HEK293 (cell line): Measurements from ENCODE around the gene MAPT.

Experiments used
- ZFHX2 ChIP-seq: fragments of 450-650 bp; formaldehyde crosslinking; conservative IDR thresholded peaks from 2 replicates; pipeline ENCODE4 v1.5.1; 2016; ENCODE audit warnings: missing biosample characterization, missing genetic modification characterization
- ZFP37 ChIP-seq: fragments of 450-650 bp; formaldehyde crosslinking; IDR thresholded peaks from 2 replicates; pipeline ENCODE4 v1.5.1; 2016; ENCODE audit warnings: missing biosample characterization, missing genetic modification characterization
- ZNF792 ChIP-seq: fragments of 450-650 bp; formaldehyde crosslinking; IDR thresholded peaks from 2 replicates; pipeline ENCODE4 v1.5.1; 2016; ENCODE audit warnings: missing biosample characterization, missing genetic modification characterization
- TF ChIP-seq, protein P1 (sequence below): fragments of 450-650 bp; formaldehyde crosslinking; IDR thresholded peaks from 2 replicates; pipeline ENCODE4 v1.5.1; 2016; ENCODE audit warnings: missing biosample characterization, missing genetic modification characterization
- TF ChIP-seq, protein P2 (sequence below): fragments of 450-650 bp; formaldehyde crosslinking; IDR thresholded peaks from 2 replicates; pipeline ENCODE4 v1.5.1; 2016; ENCODE audit warnings: missing biosample characterization, missing genetic modification characterization

DNA sequence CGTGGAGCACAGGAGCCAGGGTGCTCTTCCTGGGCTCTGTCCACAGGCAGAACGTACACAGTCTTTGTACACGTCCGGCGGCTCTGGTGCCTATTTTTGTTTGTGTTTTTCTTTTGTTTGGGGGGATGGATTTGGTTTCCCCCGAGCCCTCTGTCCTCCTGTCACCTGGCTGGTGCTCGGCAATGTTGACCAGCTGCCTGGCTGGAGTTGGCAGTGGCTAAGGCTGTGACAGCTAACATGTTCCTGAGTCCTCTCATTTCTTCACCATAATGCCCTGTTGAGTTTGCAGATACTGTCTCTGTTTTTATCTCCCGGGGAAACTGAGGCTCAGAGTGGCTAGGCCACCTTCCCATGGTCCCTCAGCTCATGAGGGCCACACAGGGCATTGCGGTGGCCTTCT lies 25.7 kb downstream of the MAPT start:
- no peak for TF ChIP-seq ZFHX2 (tag by site-specific recombination)
- TF ChIP-seq ZFP37 (tag by site-specific recombination) = no peak
- TF ChIP-seq, protein P1, sequence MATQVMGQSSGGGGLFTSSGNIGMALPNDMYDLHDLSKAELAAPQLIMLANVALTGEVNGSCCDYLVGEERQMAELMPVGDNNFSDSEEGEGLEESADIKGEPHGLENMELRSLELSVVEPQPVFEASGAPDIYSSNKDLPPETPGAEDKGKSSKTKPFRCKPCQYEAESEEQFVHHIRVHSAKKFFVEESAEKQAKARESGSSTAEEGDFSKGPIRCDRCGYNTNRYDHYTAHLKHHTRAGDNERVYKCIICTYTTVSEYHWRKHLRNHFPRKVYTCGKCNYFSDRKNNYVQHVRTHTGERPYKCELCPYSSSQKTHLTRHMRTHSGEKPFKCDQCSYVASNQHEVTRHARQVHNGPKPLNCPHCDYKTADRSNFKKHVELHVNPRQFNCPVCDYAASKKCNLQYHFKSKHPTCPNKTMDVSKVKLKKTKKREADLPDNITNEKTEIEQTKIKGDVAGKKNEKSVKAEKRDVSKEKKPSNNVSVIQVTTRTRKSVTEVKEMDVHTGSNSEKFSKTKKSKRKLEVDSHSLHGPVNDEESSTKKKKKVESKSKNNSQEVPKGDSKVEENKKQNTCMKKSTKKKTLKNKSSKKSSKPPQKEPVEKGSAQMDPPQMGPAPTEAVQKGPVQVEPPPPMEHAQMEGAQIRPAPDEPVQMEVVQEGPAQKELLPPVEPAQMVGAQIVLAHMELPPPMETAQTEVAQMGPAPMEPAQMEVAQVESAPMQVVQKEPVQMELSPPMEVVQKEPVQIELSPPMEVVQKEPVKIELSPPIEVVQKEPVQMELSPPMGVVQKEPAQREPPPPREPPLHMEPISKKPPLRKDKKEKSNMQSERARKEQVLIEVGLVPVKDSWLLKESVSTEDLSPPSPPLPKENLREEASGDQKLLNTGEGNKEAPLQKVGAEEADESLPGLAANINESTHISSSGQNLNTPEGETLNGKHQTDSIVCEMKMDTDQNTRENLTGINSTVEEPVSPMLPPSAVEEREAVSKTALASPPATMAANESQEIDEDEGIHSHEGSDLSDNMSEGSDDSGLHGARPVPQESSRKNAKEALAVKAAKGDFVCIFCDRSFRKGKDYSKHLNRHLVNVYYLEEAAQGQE (tag by site-specific recombination) = no peak
- no peak for TF ChIP-seq ZNF792 (tag by site-specific recombination)
- TF ChIP-seq, protein P2, sequence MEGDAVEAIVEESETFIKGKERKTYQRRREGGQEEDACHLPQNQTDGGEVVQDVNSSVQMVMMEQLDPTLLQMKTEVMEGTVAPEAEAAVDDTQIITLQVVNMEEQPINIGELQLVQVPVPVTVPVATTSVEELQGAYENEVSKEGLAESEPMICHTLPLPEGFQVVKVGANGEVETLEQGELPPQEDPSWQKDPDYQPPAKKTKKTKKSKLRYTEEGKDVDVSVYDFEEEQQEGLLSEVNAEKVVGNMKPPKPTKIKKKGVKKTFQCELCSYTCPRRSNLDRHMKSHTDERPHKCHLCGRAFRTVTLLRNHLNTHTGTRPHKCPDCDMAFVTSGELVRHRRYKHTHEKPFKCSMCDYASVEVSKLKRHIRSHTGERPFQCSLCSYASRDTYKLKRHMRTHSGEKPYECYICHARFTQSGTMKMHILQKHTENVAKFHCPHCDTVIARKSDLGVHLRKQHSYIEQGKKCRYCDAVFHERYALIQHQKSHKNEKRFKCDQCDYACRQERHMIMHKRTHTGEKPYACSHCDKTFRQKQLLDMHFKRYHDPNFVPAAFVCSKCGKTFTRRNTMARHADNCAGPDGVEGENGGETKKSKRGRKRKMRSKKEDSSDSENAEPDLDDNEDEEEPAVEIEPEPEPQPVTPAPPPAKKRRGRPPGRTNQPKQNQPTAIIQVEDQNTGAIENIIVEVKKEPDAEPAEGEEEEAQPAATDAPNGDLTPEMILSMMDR (tag by site-specific recombination) = no peak
